ENCODE measurements around the gene OR2V2.

DNA sequence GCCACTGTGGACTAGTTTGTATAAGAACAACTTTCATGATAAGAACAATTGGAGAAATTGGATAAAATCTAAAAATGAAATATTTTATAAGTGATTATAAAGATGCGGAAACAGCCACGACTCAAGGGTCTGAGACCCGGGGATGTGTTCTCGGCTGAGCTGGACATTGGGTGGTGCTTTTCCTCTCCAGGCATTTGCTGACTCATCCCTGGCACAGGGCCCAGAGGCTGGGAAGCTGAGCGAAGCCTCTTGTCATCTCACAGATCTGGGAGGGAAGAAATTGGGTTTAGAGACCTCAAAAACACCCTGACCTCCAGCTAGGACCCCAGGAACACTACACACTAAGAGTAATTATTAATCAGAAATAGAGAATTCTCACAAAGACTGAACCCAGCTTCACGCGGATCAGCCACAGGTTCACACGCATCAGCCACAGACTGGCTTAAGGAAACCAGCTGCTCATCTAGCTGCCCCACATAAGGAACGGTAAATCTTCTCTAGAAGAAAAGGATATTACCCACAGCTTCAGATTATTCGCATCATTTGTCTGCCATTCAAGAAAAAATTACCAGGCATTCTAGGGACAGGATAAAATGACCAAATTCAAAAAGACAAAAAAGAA is 13.7 kb upstream of the OR2V2 start:
- TF ChIP-seq, protein P1, sequence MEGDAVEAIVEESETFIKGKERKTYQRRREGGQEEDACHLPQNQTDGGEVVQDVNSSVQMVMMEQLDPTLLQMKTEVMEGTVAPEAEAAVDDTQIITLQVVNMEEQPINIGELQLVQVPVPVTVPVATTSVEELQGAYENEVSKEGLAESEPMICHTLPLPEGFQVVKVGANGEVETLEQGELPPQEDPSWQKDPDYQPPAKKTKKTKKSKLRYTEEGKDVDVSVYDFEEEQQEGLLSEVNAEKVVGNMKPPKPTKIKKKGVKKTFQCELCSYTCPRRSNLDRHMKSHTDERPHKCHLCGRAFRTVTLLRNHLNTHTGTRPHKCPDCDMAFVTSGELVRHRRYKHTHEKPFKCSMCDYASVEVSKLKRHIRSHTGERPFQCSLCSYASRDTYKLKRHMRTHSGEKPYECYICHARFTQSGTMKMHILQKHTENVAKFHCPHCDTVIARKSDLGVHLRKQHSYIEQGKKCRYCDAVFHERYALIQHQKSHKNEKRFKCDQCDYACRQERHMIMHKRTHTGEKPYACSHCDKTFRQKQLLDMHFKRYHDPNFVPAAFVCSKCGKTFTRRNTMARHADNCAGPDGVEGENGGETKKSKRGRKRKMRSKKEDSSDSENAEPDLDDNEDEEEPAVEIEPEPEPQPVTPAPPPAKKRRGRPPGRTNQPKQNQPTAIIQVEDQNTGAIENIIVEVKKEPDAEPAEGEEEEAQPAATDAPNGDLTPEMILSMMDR (IDR thresholded peaks at IDR 0.05; ENCODE audit: insufficient read depth, low read depth, low read length): no peak
- TF ChIP-seq EZH2 (IDR thresholded peaks at IDR 0.05; ENCODE audit: insufficient read depth, low read length): no peak
